Stomach smooth muscle (tissue), 2 donors: ENCODE measurements around the gene INA.

Source experiments
- H3K27ac ChIP-seq: one replicate; pipeline ENCODE4 v1.7.0; 2013; ENCODE audit warnings: mild to moderate bottlenecking, low read length, inconsistent platforms
- H3K27me3 ChIP-seq, 2 donors: one replicate each; pipeline ENCODE4 v1.7.0; 2013; ENCODE audit warnings: low read length in 2 of 2; ENCODE audit not compliant: insufficient read depth in 2 of 2, control insufficient read depth in 1 of 2
- H3K36me3 ChIP-seq, 2 donors: one replicate each; pipeline ENCODE4 v1.7.0; 2013; ENCODE audit warnings: low read length in 2 of 2; ENCODE audit not compliant: control insufficient read depth in 2 of 2, insufficient read depth in 2 of 2
- H3K4me1 ChIP-seq: one replicate; pipeline ENCODE4 v1.7.0; 2013; ENCODE audit warnings: low read length; ENCODE audit not compliant: control insufficient read depth, insufficient read depth
- H3K4me3 ChIP-seq, 2 donors: one replicate each; pipeline ENCODE4 v1.7.0; 2013; ENCODE audit warnings: low read length in 2 of 2
- H3K9ac ChIP-seq, 2 donors: one replicate each; pipeline ENCODE4 v1.7.0; 2013; ENCODE audit warnings: low read length in 2 of 2, mild to moderate bottlenecking in 1 of 2
- H3K9me3 ChIP-seq, 2 donors: one replicate each; pipeline ENCODE4 v1.7.0; 2013; ENCODE audit warnings: low read length in 2 of 2; ENCODE audit not compliant: control insufficient read depth in 2 of 2
- donor health status: healthy.
- donor health status: Pancreatic carcinoma.

The INA gene

DNA sequence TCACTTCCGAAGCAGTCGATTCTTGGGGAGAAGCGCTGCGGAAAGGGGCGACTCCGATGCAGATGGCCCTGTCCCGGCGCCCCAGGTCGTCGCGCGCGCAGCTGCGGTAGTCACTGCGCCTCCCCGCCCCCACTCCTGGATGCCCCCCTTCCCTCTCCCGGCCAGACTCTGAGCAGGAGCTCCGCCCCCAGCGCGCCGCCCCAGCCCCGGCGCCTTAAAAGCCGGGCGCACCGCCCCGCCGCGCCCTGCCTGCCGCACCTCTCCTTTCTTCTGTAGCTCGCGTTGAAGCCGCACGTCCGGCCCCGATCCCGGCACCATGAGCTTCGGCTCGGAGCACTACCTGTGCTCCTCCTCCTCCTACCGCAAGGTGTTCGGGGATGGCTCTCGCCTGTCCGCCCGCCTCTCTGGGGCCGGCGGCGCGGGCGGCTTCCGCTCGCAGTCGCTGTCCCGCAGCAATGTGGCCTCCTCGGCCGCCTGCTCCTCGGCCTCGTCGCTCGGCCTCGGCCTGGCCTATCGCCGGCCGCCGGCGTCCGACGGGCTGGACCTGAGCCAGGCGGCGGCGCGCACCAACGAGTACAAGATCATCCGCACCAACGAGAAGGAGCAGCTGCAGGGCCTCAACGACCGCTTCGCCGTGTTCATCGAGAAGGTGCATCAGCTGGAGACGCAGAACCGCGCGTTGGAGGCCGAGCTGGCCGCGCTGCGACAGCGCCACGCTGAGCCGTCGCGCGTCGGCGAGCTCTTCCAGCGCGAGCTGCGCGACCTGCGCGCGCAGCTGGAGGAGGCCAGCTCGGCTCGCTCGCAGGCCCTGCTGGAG lies at the start of gene INA:
TSS of gene INA (plus strand) at position 243 of the 817 bp plus-strand sequence. CDS start at position 317, 74 bp downstream.
- peaks cover 18% of the 10 kb centered on the region for H3K4me1 ChIP-seq
- no peak within 1 kb of the TSS for H3K27ac ChIP-seq
- H3K9me3 ChIP-seq: peaks cover 3 to 6% of the 10 kb centered on the region in 2 donors
- no peaks in the 10 kb centered on the region for H3K36me3 ChIP-seq
- peak within 1 kb of the TSS in 1 of 2 donors; percentile 58 for H3K4me3 ChIP-seq
- peaks cover 39 to 49% of the 10 kb centered on the region in 2 donors for H3K27me3 ChIP-seq
- no peak within 1 kb of the TSS for H3K9ac ChIP-seq

DNA sequence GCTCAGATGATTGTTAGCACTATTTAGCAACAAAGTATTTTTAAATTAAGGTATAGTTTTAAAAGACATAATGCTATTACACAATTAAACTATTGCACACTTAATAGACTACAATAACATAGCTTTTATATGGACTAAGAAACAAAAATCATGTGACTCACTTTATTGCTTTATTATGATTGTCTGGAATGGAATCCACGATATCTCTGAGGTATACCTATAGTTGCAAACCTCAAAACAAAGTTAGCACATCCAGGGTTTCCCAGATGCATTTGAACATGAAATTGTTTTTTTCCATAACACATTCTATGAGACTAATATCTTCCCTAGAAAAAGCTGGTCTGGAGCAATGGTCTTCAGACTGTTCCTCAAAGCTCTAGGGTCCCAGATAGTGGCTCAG lies 49.5 kb upstream of the INA start:
- Histone ChIP-seq H3K27ac (no peak overlapping the region), H3K4me1 (peaks cover 20% of the 10 kb centered on the region), H3K4me3 (no peak overlapping the region), H3K27me3 (no peaks in the 10 kb centered on the region), H3K9me3 (peaks cover 0 to 11% of the 10 kb centered on the region in 2 donors), H3K36me3 (no peaks in the 10 kb centered on the region), H3K9ac (no peak overlapping the region)

DNA sequence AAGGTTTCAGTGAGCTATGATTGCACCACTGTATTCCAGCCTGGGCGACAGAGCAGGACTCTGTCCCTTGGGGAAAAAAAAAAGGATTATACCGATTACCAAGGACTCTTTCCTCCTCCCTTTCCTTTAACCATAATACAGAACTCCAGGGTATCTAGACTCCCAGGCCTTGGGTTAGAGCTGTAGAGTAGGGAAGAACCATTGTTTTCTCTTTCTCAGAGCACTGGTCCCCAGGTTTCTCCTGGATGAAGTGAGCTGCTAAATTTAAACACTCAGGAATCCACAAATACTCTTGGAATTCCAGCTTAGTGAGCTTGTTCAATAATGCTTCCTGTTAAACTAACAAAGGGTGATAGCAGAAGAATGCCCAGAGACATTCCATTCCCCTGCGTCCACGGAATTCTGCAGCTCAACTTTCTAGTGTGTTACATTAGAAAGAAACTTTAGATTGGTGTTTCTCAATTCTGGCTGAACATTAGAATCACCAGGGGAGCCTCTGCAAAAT lies 45.8 kb upstream of the INA start:
- H3K4me1 ChIP-seq: peaks cover 20% of the 10 kb centered on the region
- no peaks in the 10 kb centered on the region for H3K27me3 ChIP-seq
- H3K9me3 ChIP-seq: no peaks in the 10 kb centered on the region
- peak overlapping the region in 1 of 2 donors; percentile 21 for H3K9ac ChIP-seq
- H3K4me3 ChIP-seq: peak overlapping the region in 1 of 2 donors; percentile 29
- H3K27ac ChIP-seq: peak overlapping the region; percentile 53
- H3K36me3 ChIP-seq: no peaks in the 10 kb centered on the region

DNA sequence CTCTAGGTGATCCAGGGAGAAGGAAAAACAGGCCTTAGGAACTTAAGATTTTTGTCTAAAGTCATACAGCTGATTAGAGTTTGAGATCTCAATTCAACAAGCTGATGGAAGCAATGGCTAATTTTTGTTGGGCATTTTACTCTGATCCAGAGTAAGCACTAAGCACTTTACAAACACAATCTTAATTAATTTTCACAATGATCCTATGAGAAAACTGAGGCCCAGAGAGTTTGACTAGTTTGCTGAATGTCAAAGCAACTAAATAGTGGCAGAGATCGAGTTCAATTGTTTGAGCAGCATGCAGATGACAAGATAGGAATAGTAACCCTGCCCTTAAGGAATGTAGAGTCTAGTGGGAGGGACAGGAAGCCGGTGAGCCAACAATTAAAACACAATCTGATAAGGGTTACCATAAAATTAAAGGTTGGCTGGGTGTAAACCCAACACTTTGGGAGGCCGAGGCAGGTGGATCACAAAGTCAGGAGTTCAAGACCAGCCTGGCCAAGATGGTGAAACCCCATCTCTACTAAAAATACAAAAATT lies 44.7 kb upstream of the INA start:
- H3K27ac ChIP-seq: no peak overlapping the region
- H3K4me1 ChIP-seq: peaks cover 20% of the 10 kb centered on the region

DNA sequence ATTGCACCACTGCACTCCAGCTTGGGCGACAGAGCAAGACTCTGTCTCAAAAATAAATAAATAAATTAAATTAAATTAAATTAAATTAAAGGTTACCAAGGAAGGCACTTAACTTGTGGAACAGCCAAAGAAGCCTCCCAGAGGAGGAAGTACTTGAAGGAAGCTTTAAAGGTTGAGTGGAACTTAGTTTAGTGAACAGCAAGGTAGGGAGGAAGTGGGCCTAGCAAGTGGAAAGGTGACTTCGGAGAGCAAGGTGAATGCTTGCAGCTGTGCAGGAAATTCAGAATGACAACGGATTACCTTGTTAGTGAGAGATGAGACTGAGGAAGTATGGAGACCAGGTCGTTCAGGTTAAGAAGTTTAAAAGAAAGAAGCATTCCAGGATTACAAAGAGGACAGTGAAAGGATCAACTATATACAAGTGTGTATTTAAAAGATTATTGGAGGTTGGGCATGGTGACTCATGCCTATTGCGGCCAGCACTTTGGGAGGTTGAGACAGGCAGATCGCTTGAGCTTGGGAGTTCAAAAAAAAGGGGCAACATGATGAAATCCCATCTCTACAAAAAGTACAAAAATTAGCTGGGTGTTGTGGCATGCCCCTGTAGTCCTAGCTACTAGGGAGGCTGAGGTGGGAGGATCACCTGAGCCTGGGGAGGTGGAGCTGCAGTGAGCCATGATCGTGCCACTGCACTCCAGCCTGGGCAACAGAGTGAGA lies 44.0 kb upstream of the INA start:
- no peaks in the 10 kb centered on the region for H3K27me3 ChIP-seq
- H3K4me1 ChIP-seq: peaks cover 16% of the 10 kb centered on the region
- no peak overlapping the region for H3K27ac ChIP-seq
- H3K36me3 ChIP-seq: no peaks in the 10 kb centered on the region
- no peak overlapping the region for H3K4me3 ChIP-seq
- no peaks in the 10 kb centered on the region for H3K9me3 ChIP-seq
- H3K9ac ChIP-seq: no peak overlapping the region

More for the DNA sequence above, 44.7 kb upstream of the INA start:
- no peaks in the 10 kb centered on the region for H3K9me3 ChIP-seq
- H3K36me3 ChIP-seq: no peaks in the 10 kb centered on the region
- H3K27me3 ChIP-seq: no peaks in the 10 kb centered on the region
- H3K4me3 ChIP-seq: no peak overlapping the region
- H3K9ac ChIP-seq: no peak overlapping the region

DNA sequence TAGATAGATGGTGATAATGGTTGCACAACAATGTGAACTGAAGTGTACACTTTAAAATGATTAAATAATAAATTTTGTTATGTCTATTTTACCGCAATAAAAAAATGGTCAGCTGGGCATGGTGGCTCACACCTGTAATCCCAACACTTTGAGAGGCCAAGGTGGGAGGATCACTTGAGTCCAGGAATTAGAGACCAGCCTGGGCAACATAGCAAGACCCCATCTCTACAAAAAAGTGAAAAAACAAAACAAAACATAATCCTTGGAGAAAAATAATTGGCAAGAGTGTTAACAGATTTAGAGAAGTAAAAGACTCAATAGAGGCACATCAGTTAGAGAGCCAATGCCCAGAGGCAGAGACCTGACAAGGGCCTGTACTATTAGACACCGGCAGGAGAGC lies 41.2 kb upstream of the INA start:
- H3K36me3 ChIP-seq: no peaks in the 10 kb centered on the region
- no peak overlapping the region for H3K9ac ChIP-seq
- peaks cover 8% of the 10 kb centered on the region for H3K4me1 ChIP-seq
- H3K4me3 ChIP-seq: no peak overlapping the region
- no peaks in the 10 kb centered on the region for H3K9me3 ChIP-seq
- no peaks in the 10 kb centered on the region for H3K27me3 ChIP-seq
- H3K27ac ChIP-seq: no peak overlapping the region

DNA sequence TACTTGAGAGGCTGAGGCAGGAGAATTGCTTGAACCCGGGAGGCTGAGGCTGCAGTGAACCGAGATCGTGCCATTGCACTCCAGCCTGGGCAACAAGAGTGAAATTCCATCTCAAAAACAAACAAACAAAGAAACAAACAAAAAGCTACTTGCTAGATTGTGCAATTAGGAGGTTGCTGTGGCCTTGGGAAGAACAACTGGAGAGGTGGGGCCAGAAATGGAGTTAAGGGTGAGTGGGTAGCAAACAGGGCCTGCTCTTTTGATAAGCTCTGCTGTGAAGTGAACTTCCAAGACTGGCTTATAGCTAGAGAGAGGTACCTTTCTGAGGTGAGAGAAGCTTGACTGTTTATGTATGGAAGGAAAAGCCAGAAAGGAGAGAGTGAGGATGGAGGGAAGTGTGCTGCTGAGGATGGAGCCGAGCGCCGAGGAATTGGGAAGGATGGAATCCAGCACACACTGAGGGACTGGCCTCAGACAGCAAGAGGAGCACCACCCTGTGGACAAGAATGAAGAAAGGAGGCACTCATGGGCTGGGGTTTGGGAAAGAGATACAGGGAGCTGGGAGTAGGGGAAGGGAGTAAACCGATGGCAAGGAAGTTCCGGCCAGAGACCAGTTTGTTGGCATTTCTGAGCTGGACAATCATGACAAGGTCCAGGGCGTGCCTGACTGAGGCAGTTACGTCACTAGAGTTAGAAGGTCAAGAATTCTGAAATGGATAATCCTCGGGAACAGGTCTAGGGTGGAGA lies 38.3 kb upstream of the INA start:
- Histone ChIP-seq H3K27ac (no peak overlapping the region), H3K27me3 (no peaks in the 10 kb centered on the region), H3K4me3 (no peak overlapping the region), H3K36me3 (no peaks in the 10 kb centered on the region), H3K9ac (no peak overlapping the region), H3K9me3 (no peaks in the 10 kb centered on the region), H3K4me1 (peaks cover 8% of the 10 kb centered on the region)

DNA sequence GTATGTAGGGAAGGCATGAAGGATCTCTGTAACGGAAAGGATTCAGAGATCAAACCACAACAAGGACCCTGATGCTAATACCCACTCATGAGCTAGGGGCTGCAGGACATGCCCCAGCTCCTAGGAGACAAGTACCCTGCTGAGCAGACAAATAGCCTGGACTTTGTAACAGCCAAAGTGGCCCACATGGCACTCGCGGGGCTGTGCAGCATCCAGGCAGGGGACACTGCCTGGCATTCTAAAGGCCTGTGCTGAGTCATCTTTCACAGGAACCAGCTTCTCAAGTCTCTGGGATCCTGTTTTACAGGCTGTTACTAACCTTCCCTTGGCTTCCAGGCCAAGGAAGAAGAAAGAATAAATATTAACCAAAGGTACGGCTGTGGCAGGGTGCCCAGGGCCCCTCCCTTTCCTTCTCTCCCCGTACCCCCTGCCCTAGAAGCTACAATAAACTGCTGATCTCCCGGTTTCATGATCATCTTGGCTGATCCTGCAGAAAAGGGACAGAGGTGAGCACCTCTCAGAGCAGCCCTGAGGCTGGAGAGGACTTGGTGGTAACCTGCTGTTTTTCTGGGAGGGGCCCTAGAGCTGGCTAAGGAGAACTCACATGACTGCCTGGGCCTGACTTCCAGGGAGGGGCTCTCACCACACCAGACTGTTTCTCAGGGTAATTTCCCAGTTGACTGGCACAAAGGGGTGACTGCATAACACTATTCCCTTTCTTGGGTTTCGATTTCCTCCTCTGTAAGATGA lies 35.5 kb upstream of the INA start:
- H3K4me1 ChIP-seq: peaks cover 8% of the 10 kb centered on the region
- H3K36me3 ChIP-seq: no peaks in the 10 kb centered on the region
- peak overlapping the region in 1 of 2 donors; percentile 21 for H3K9ac ChIP-seq
- no peak overlapping the region for H3K4me3 ChIP-seq
- H3K9me3 ChIP-seq: no peaks in the 10 kb centered on the region
- peak overlapping the region; percentile 18 for H3K27ac ChIP-seq
- H3K27me3 ChIP-seq: no peaks in the 10 kb centered on the region

DNA sequence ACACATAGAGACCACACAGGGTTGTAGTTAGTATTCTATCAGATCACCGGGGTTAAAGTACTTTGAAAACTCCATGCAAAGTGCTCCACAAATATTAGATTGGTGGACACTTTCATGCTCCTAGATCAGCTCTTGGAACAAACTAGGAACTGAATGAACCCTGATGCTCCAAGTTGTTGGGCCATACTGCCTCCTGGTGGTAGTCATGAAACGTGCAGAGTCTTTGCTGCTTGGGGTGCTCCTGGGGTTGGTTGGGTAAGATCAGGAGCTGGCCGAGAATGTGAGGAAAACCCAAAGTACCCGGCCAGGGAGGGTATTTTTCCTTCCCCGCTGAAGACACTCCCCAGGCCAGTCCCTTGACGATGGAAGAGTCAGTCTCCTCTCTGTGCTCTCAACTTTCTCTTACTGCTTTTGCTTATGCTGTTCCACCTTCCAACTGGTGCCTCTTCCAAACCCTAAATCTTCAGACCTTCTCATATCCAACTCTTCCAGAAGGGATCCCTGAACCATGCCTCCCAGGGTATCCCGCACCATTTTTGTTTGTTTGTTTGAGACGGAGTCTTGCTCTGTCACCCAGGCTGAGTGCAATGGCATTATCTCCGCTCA lies 32.2 kb upstream of the INA start:
- no peaks in the 10 kb centered on the region for H3K27me3 ChIP-seq
- no peak overlapping the region for H3K9ac ChIP-seq
- H3K27ac ChIP-seq: no peak overlapping the region
- H3K4me3 ChIP-seq: no peak overlapping the region
- no peaks in the 10 kb centered on the region for H3K9me3 ChIP-seq
- no peaks in the 10 kb centered on the region for H3K36me3 ChIP-seq
- H3K4me1 ChIP-seq: peaks cover 8% of the 10 kb centered on the region
